GM12892 (cell line): ENCODE data around the gene BLOC1S3. TPM values are rescaled to one million over a fixed set of nuclear protein-coding genes. Genes with fewer than 3 reads are reported as not detected.

Experiments used
- DNase-seq: peaks from one replicate; pipeline ENCODE4 v3.0.0; 2011; ENCODE audit not compliant: insufficient read length
- FAIRE-seq: peaks from 2 replicates; lab custom pipeline; 2011; peaks lifted over from hg19 to GRCh38; lab: Jason Lieb, UNC
- POLR2A ChIP-seq: IDR thresholded peaks from 2 replicates; pipeline ENCODE4 v1.6.1; 2011; ENCODE audit warnings: low read depth, low read length, control low read depth
- POLR2AphosphoS5 ChIP-seq: IDR thresholded peaks from 2 replicates; pipeline ENCODE4 v1.6.1; 2011; ENCODE audit warnings: low read depth, low read length, control low read depth
- TAF1 ChIP-seq: IDR thresholded peaks from 2 replicates; pipeline ENCODE4 v1.6.1; 2011; ENCODE audit warnings: low read depth, mild to moderate bottlenecking, control low read depth, low read length, borderline replicate concordance
- polyA plus RNA-seq: library from polyadenylated mRNA; unstranded; fragments of >200 nt; gene quantifications from one replicate; pipeline ENCODE4 v1.2.1, GENCODE V29; 2012; ENCODE audit warnings: missing spikeins, inconsistent platforms; ENCODE audit not compliant: missing spikeins

BLOC1S3 gene
- 3.3 TPM for polyA plus RNA-seq

- TF ChIP-seq POLR2A (peak; percentile 71), POLR2AphosphoS5 (peak; percentile 84), TAF1 (peak; percentile 30; the same call in 1 of the 2 replicates)
- FAIRE-seq: peak; percentile 99
- peak; percentile 96 for DNase-seq
These were observed at the start of gene BLOC1S3 for GRCh38 chr19:45178262-45179071. Gene BLOC1S3, plus strand, starts transcription at chr19:45178784. Its CDS starts 513 bp downstream, at chr19:45179297.

DNA sequence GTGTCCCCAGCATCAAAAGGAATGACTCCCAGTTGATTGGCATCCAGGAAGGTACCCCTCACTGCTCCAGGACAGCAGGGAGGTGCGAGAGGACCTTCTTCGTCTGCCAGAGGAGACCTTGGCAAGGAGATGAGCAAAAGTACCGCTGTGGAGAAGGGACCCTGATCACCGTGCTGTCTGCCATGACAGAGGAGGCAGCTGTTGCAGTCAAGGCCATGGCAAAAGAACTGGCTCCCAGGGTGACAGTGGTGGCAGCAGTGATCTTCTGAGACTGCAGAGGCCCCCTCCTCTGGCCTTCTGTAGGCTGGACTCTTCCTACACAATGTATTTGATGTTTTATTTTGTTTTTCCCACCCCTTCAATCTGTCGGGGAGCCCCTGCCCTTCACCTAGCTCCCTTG, 49.8 kb upstream of the BLOC1S3 start:
- DNase-seq (no peak), FAIRE-seq (no peak)

GRCh38 chr19:45130236-45130635, 48.3 kb upstream of the BLOC1S3 start:
- no peak for TF ChIP-seq POLR2A
- no peak for TF ChIP-seq POLR2AphosphoS5
- no peak for TF ChIP-seq TAF1
- FAIRE-seq (no peak), DNase-seq (no peak)

More for the DNA sequence above, 49.8 kb upstream of the BLOC1S3 start:
- TF ChIP-seq TAF1 (no peak), POLR2AphosphoS5 (no peak), POLR2A (no peak)

- FAIRE-seq: no peak
- TF ChIP-seq TAF1 (no peak), POLR2A (no peak), POLR2AphosphoS5 (no peak)
- DNase-seq: no peak
These were observed 47.5 kb upstream of the BLOC1S3 start for GRCh38 chr19:45130888-45131615.

GRCh38 chr19:45133661-45134060, 44.9 kb upstream of the BLOC1S3 start:
- TF ChIP-seq POLR2AphosphoS5: no peak

DNA sequence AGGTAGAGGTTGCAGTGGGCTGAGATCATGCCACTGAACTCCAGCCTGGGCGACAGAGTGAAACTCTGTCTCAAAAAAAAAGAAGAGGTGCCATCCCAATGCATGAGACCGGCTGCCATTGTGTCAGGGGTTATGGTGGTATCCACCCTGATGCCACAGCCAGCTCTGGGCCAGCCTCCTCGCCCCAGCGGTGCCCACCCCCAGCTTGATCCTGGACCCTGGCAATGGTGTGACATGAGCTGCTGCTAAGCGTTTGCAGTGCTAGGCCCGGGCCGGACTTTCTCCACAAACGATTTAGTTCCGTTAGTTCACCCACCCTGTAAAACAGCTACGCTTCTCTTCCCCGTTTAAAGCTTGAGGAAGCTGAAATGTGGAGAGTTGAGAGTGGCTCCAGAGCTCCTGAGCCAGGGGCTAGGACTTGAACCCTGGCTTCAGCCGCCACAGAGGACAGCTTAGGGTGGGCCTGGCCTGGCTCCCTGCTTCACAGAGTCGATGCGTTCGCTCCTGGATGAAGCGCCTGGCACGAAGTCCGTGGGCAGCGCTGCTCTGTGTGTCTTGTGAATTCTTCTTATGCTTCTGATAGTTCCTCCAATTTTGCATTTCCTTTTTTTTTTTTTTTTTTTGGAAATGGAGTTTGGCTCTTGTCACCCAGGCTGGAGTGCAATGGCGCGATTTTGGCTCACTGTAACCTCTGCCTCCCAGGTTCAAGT, 43.3 kb upstream of the BLOC1S3 start:
- FAIRE-seq: no peak
- TF ChIP-seq TAF1: no peak
- no peak for TF ChIP-seq POLR2AphosphoS5
- no peak for TF ChIP-seq POLR2A
- DNase-seq: no peak

More at GRCh38 chr19:45133661-45134060, 44.9 kb upstream of the BLOC1S3 start:
- FAIRE-seq (no peak), DNase-seq (no peak)

DNA sequence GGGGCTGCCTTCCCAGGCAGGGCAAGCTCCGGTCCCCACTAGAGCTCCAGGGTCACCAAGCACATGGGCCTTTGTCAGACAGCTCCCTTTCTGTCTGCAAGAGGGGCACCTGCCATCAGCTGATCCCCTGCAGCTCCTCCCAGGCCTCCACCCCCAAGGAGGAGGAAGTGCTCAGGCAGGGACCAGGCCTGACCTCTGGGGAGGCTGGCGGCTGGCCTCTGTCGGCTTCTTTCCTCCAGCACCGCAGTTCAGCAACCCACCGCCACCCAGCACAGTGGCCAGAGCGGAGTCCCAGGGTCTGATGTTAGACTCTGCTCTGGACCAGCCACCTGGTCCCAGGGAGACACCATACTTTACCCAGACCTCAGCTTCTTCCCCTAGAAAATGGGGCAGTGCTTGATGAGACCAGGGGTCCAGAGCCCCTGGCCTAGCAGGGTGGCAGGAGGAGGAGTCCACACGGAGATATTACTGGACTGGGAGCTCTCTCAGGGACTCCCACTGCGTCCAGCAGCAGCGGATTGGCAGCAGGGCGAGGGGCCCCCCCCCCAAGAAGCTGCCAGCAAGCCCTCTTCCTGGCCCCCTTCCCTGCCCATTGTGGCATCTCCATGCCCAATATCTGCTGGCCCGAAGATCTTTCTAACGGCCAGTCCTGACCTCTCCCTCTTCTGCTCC, 41.9 kb upstream of the BLOC1S3 start:
- DNase-seq (no peak), FAIRE-seq (peak; percentile 86)
- no peak for TF ChIP-seq POLR2A
- no peak for TF ChIP-seq TAF1
- no peak for TF ChIP-seq POLR2AphosphoS5

GRCh38 chr19:45137179-45137761, 41.3 kb upstream of the BLOC1S3 start:
- DNase-seq (peak; percentile 80), FAIRE-seq (peak; percentile 98)
- TF ChIP-seq TAF1 (0 out of 2 replicates have a peak, but pooled peaks have one; percentile 7), POLR2AphosphoS5 (no peak), POLR2A (peak; percentile 64)

DNA sequence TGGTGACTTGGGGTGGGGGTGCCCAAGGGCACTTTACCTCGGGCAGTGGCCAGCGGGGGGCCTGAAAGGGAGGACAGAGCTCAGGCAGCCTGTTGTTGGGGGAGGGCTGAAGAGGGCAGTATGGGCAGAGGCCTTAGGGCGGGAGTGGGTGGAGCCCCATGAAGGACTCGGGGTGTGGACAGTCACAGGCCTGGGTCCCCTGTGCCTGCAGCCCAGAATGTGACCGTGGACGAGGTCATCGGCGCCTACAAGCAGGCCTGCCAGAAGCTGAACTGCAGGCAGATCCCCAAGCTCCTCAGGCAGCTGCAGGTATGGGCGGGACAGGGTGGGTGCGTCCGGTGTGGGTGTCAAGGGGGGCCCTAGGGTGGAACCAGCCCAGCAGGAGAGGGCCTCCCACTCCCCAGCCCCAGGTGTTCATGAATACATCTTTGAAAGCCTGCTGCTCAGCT, 40.3 kb upstream of the BLOC1S3 start:
- DNase-seq: peak; percentile 32
- FAIRE-seq: no peak
- TF ChIP-seq POLR2A (no peak), TAF1 (no peak), POLR2AphosphoS5 (no peak)

GRCh38 chr19:45139286-45140143, 39.1 kb upstream of the BLOC1S3 start:
- TF ChIP-seq POLR2A (no peak), TAF1 (no peak), POLR2AphosphoS5 (no peak)
- FAIRE-seq (no peak), DNase-seq (peak; percentile 18)
